Esophagus muscularis mucosa (tissue), 3 donors: Measurements from ENCODE around the gene PTPRN2.

Source experiments
- CTCF ChIP-seq, 3 experiments: fragments of 200-600 bp in 2 of 3; fragments of 450-650 bp in 1 of 3; sonication (generic) in 2 of 3; IDR thresholded peaks; one replicate each; pipeline ENCODE4 v1.5.1; 2017 to 2019; ENCODE audit warnings: antibody characterized with exemption in 3 of 3, mild to moderate bottlenecking in 2 of 3, moderate library complexity in 1 of 3
- POLR2A ChIP-seq: fragments of 450-650 bp; IDR thresholded peaks from one replicate; pipeline ENCODE4 v1.6.1; 2017; ENCODE audit warnings: antibody characterized with exemption, moderate library complexity, mild to moderate bottlenecking, low read depth

- TF ChIP-seq CTCF (IDR thresholded peaks at IDR 0.05) = no peak
- no peak for TF ChIP-seq POLR2A
Observed at GRCh38 chr7:157508477-157508881, 1079.1 kb downstream of the PTPRN2 start.
